ENCODE measurements around the gene ZNF318.

Gene ZNF318

DNA sequence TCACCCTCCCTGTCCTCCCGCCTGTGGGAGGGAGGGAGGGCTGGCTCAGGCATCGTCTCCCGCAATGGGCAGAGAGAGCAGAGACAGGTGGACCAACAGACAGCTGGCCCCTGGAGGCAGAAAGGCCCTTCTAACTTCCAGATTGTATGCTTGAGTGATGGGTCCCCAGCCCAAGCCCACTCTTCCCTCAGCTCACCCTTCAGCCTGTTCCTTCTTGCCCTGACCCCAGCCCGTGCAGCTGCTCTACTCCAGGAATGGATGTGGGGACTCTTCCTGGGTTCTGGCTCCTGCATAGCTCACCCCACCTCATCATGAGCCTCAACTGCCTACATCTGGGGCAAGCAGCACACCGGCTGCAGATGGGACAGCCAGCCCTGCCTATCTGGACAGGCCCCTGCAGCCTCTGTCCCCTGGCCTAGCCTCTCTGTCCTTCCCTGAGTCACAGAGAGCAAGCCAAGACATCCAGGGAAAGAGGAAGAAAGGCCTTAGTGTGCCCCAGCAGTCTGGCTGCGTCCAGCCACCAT is 82.9 kb downstream of the ZNF318 start:
- no peak for DNase-seq (ENCODE audit: low read depth in 2 of 3, low spot score in 2 of 3)
